Stromal cell of bone marrow (primary cell): ENCODE measurements around the gene DENND6A.
"Not testable (repeated sequence)": the region's sequence is repeated elsewhere in the genome, so short reads cannot be mapped to it uniquely, and the experiment has no call there.

Source experiments
- DNase-seq: peaks from one replicate; pipeline ENCODE4 v3.0.0-alpha.2; 2012; ENCODE audit warnings: low read depth

Gene DENND6A

GRCh38 chr3:57627976-57628375 lies 64.9 kb downstream of the DENND6A start:
- DNase-seq = no peak

GRCh38 chr3:57624801-57625200 lies 68.1 kb downstream of the DENND6A start:
- no peak for DNase-seq

DNA sequence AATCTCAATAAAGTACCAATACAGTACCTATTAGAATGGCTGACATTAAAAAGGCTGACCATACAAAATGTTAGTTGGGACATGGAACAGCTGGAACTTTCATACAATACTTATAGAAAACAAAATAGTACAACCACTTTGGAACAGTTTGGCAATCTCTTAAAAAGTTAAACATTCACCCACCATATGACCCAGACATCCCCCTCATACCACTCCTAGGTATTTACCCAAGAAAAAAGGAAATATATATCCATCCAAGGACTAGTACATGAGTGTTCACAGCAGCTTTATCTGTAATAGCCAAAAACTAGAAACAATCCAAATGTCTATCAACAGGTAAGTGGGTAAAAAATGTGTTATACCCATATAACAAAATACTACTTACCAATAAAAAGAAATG lies 70.5 kb downstream of the DENND6A start:
- DNase-seq = no peak

GRCh38 chr3:57617739-57618138 lies 75.1 kb downstream of the DENND6A start:
- DNase-seq = no peak

- no peak for DNase-seq
Observed at GRCh38 chr3:57616233-57616632, 76.6 kb downstream of the DENND6A start.

GRCh38 chr3:57611870-57612269 lies 81.0 kb downstream of the DENND6A start:
- not testable (repeated sequence) for DNase-seq

DNA sequence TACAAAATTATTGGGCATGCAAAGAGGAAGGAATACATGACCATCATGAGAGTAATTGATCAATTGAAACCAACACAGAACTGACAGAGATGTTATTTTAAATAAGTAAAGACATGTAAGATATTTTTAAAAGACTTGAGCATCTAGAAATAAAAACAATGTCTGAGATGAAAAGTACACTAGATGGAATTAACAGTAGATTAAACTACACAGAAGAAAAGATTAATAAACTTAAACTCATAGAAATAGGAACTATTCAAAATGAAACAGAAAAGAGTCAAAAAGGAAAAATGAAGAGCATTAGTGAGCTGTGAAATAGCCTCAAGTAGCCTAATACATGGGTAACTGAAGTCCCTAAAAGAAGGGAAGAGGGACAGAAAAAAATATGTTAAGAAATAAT lies 87.2 kb downstream of the DENND6A start:
- no peak for DNase-seq

DNA sequence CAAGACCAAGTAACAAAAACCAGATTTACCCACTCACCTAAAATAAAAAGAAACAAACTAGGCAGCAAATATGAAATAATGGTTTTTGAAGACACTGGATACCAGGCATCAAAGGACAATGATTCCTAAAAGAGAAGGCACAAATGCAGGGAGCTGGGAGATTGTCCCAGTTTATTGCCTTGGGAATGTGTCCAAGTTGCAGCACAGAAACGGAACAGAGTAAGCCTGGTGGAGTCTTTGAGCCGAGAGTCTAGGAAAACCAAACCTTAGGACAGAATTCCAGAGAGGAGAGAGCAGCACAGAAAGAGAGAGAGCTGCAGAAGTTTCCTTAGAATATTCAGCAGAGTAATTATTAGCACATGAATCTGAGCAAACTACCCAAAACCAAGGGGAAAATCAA lies 87.9 kb downstream of the DENND6A start:
- no peak for DNase-seq

DNA sequence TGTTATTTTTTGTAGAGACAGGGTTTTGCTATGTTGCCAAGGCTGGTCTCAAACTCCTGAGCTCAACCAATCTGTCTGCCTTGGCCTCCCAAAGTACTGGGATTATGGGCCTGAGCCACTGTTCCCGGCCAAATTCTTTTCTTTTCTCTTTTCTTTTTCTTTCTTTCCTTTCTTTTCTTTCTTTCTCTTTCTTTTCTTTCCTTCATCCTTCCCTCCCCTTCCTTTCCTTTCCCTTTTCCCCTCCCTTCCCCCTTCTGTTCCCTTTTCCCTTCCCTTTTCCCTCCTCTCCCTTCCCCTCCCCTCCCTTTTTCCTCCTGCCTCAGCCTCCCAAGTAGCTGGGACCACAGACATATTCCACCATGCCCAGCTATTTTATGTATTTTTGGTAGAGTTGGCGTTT lies 92.7 kb downstream of the DENND6A start:
- DNase-seq = no peak

GRCh38 chr3:57598765-57599360 lies 94.0 kb downstream of the DENND6A start:
- DNase-seq = no peak

DNA sequence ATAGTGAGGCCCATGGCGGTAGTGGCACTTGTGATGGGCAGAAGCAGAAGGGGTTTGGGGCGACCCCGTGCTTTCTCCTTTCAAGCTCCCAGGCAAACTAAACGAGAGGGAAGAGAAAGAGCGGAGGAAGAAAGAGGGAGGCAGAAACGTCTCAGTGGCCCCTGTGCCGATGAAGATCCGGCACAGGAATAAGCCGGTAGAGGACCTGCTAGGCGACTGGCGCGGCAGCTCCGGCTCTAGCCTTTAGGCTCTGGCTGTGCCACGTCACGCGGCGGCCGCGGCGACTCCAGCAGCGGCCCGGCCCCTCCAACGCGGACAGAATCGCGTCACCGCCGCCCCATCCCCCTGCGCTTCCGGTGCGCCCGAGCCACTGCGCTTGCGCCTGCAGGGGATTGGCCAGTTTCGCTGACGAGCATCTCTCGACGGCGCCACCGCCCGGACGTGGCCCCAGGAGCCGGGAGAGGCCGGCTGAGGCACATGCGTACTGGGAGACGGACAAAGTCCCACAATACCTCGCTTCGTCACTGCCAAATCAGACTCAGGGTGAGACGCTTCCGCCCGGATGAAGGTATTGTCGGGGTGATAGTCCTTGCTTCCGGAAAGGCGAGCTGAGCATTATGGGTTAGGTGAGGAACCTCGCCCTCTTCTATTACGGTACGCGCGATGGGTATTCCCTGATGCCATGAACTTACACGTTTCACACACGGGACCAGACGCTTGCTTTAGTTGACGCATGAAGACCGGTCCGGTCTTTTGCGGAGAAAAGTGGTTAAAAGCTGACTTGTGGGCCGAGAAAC lies 95.6 kb downstream of the DENND6A start, which contains the start of gene ARF4:
Gene ARF4, minus strand, starts transcription at position 218 of the 797 bp plus-strand sequence. Its CDS starts 204 bp downstream, at position 14.
- DNase-seq = peak; percentile 99

DNA sequence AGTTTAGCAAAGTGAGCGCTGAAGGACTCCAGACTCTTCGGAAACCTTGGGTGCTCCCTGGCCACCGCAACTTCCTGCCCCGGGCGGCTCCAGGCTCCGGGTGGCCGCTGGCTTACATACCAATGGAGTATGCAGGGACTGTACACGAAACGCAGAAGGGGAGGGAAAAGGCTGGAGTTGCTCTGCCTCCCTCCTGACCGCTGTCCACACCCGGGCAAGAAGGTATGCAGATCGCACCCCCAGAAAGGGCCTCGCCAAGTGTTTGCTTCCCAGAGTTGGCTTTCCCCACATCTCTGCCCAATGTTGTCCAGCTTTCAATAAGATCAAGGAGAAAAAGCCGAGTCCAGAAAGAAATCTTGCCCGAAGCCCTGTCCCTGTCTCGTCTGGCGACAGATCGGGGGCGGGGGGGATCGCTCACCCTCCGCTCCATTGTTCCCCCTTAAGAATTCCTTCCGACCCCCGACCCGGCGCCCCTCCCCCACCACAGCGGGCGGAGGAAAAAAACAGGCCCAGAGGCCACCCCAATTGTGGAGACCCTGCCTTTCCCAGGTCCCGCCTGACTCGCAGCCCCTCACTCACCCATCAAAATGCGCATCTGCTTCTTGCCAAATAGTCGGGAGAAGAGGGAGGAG lies 96.3 kb downstream of the DENND6A start:
- peak; percentile 74 for DNase-seq

DNA sequence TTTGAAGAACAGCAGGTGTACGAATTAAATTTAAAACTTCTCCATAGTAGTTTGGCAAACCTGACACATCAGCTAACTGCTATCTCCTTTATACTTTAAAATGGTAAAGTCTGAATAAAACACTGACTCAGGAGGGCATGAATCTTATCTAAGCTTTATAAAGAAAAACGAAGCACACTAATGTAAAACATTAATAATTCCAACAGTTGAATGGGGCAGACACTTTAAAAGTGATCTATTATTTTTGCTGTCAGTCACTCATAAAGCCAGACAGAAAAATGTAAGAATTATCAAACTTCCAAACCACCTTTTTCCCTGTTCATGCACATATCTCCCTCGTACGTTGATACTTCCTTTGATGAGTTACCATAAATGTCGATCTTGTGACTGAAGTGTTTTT lies 98.3 kb downstream of the DENND6A start:
- no peak for DNase-seq

- DNase-seq = no peak
Observed at GRCh38 chr3:57594144-57594543, 98.7 kb downstream of the DENND6A start.

DNA sequence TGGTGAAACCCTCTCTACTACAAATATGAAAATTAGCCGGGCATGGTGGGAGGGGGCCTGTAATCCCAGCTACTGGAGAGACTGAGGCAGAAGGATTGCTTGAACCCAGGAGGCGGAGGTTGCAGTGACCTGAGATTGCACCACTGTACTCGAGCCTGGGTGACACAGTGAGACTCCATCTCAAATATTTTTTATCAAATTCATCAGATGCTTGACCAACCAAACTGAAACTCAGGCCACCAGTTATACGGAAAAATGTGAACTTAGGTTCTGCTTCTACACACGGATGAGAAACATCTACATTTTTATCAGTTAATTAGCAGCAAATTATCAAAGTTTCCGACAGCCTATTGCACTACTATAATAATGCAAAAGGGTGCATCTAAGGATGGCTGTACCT lies 100.6 kb downstream of the DENND6A start:
- DNase-seq = no peak

- DNase-seq = no peak
Observed at GRCh38 chr3:57587905-57588304, 105.0 kb downstream of the DENND6A start.

DNA sequence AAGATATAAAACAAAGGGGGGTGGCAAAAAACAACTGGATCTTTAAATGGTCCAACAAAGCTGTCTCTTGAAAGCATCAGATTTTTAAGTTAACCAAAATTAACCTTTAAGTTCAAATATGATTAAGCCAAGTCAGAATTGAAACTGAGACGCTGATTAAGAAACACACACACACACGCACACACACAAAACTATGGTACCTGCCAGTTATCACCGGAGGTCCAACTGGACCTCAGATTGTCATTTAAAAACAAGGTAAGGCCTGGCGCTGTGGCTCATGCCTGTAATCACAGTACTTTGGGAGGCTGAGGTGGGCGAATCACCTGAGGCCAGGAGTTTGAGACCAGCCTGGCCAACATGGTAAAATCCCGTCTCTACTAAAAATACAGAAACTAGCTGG lies 106.1 kb downstream of the DENND6A start:
- no peak for DNase-seq

GRCh38 chr3:57583544-57583943 lies 109.3 kb downstream of the DENND6A start:
- no peak for DNase-seq

DNA sequence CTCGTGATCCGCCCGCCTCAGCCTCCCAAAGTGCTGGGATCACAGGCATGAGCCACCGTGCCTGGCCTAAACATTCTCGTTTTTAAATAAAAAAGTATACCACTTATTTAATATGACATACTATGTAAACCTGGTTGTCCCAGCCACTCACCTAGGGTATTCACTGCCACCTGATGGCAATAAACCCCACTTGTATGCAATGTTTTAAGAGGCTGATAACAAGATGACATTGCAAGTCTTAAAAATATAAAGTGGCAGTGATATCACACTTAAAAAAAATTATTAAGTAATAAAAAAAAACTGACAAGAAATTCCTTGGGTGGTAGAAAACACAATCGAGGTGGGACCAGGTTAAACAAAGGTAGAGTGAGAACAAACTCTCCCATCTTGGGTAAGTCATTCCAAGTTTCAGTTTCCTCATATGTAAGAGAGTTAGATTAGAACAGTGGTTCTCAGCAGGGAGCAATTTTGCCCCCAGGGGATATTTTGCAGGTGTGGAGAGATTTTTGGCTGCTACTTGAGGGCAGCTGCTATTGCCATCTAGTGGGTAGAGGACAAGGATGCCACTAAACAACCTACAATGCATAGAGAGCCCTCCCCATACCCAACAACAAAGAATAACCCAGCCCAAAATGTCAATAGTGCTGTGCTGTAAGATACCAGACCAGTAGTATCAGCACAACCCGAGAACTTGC lies 110.3 kb downstream of the DENND6A start:
- DNase-seq = no peak

- no peak for DNase-seq
Observed at GRCh38 chr3:57577801-57578200, 115.1 kb downstream of the DENND6A start.

- DNase-seq = no peak
Observed at GRCh38 chr3:57575966-57576626, 116.8 kb downstream of the DENND6A start.
